Activated T-cell treated with anti-CD3 and anti-CD28 coated beads for 24 hours (primary cell): Measurements from ENCODE around the gene BCL11A.

Source experiments
- DNase-seq: peaks from one replicate; pipeline ENCODE4 v3.0.0-alpha.2; 2020; ENCODE audit warnings: low read depth

The BCL11A gene

DNA sequence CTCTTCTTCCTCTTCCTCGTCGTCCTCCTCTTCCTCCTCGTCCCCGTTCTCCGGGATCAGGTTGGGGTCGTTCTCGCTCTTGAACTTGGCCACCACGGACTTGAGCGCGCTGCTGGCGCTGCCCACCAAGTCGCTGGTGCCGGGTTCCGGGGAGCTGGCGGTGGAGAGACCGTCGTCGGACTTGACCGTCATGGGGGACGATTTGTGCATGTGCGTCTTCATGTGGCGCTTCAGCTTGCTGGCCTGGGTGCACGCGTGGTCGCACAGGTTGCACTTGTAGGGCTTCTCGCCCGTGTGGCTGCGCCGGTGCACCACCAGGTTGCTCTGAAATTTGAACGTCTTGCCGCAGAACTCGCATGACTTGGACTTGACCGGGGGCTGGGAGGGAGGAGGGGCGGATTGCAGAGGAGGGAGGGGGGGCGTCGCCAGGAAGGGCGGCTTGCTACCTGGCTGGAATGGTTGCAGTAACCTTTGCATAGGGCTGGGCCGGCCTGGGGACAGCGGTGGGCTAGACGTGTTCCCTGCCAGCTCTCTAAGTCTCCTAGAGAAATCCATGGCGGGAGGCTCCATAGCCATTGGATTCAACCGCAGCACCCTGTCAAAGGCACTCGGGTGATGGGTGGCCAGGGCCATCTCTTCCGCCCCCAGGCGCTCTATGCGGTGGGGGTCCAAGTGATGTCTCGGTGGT, 91.9 kb downstream of the BCL11A start:
- DNase-seq = no peak

DNA sequence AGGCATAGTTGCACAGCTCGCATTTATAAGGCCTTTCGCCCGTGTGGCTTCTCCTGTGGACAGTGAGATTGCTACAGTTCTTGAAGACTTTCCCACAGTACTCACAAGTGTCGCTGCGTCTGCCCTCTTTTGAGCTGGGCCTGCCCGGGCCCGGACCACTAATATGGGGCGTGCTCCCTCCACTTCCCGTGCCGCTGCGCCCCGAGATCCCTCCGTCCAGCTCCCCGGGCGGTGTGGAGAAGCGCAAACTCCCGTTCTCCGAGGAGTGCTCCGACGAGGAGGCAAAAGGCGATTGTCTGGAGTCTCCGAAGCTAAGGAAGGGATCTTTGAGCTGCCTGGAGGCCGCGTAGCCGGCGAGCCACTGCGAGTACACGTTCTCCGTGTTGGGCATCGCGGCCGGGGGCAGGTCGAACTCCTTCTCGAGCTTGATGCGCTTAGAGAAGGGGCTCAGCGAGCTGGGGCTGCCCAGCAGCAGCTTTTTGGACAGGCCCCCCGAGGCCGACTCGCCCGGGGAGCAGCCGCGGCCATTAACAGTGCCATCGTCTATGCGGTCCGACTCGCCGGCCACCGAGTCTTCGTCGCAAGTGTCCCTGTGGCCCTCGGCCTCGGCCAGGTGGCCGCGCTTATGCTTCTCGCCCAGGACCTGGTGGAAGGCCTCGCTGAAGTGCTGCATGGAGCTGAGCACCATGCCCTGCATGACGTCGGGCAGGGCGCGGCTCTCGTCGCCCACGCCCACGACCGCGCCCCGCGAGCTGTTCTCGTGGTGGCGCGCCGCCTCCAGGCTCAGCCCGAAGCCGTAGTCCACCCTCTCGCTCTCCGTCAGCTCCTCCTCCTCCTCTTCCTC, 92.7 kb downstream of the BCL11A start:
- DNase-seq = no peak

DNA sequence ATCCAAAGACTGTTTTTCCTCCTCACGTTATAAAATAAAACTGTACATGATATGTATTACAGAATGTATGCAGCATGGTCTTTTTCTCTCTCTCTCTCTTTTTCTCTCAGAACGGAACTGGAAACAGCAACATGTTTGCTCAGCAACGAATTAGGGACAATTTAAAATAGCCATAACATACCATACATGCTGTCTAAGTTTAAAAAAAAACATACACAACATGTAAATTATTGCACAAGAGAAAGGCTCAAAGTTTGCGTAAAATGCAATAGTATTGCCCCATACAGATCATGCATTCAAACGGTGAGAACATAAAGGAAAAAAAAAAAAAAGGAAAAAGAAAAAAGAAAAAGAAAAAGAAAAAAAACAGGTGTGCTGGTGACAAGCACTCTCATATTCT, 93.6 kb downstream of the BCL11A start:
- DNase-seq = no peak

DNA sequence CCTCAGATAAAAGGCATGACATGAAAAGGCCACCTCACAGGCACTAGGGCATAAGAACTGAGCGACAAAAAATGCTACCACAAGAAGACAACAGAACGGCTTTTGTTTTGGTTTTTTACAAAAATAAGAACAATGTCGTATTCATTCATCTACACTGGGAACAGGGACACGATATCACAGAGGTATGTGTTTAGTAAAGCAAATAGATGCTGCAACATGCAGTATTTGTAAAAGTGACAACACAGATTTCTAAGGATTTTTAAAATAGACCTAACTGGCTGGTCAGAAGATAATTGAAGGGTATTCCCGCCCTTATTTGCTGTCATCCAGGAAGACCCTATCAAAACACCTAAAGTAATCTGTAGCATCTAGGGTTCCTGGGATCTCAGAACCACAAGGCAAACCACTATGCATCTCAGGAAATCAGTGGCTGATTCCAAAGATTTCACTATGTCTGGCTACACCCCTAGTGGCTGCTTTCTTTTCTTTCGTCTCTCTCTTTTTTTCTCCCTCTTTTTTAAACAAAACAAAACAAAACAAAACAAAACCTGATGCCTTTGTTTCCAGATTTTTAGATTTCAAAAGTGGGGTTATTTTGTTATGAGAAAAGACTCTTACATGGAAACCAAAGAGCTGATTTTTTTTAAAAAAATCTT, 97.2 kb downstream of the BCL11A start:
- no peak for DNase-seq

DNA sequence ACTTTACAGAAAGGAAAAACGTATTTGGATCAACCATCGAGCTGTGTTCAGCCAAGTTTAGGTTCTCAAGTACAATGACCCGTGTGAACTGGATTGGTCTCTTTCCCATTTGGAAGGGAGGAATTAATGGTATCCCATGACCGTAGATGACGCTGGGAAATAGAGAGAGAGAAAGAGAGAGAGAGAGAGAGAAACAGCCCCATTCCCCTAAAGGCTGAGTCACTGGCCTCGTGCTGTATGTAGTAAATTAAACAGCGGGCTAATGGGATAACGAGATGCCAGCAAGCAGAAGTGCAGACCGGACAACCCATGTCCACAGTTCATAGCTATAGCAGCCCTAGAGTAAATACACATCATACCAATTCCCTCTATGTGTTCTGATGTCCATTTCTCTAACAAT, 99.6 kb downstream of the BCL11A start:
- no peak for DNase-seq

DNA sequence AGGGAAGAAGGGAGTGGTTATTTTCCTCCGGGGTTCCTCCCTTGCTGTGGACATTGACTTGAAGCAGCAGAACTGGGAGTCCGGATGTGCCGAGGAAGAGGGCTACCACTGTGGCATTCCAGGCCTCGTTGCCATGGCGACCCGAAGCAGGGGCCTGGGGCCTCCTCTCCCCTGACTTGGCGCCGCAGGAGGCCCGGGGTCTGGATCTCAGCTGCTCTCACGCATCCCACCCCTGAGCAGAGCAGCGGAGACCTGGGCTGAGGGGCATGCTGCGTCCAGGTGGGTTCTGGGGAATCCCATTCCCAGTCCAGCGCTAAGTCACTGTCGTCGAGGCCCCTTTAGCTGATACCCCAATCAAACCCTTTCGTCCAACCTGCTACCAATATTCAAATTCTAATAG, 100.2 kb downstream of the BCL11A start:
- DNase-seq = no peak

DNA sequence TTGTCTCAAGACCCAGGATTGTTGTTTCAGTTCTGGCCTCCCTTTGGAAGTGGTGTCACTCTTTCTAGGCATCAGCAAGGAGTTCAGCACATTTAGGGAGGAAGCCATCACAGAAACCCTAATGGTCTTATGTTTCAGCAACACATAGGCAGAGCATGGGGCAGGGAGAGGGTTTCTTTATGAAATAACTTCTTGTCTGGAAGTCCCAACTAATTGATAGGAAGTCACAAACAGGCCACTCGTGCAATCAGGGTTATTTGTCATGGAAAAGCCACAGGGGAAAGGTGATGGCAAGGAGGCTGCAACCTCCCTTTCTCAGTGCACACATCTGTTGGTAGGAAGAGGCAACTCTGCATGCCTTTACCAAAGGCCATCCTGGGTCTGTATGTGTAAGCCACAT, 103.0 kb downstream of the BCL11A start:
- DNase-seq = no peak

DNA sequence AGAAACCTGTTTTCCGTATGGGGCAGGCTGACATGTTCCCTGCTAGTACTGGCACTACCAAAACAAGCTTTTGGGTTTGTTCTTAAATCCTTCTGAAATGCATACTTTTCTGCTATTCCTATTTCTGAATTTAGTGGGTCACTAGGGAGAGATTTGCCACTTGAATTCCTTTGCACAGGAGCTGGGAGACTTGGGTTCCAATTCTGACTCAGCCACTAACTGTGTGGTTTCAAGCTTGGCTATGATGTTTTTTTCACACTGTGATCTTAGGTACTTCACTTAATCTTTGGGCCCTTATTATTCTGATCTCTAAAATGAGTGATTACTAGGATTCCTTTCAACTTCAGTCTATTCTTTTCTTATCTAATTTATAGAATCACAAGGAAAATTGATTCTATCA, 105.5 kb downstream of the BCL11A start:
- no peak for DNase-seq

DNA sequence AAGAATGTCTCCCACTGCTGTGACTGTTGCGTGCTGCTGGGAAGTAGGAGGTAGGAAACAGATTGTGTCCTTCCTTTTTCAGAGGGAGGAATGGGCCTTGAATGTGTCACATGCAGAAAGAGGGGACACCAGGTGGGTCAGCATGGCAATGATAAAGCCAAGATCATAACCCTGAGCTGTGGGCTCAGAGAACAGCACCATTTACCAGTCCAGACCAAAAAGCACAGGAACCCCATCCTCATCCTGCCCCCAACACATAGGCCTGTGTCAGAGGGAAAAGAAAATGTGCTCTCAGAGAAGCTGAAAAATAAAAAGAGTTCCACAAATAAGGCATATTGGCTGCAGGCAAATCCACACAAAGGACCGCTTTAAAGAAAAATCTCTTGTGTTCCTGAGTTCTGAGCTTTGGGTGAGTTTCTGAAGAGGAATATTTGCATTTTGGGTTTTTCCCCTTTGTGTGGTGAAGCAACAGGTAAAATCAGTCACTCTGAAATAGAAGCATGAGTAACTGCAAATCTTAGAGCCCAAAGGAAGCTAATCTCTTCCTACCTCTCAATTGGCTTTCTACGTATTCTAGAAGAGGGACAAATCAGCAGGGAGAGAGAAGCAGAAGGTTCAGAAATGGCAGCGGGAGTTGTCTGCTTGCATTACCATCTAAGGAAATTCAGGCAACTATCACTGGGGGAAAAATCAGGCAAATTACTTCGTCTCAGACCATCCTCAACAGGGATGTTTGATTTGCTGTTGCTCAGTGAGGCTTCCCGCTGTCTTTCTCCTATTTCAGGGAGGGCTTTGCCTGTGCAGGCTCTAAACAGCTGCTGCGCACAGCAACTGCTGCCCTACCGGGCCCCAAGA, 106.8 kb downstream of the BCL11A start:
- no peak for DNase-seq

DNA sequence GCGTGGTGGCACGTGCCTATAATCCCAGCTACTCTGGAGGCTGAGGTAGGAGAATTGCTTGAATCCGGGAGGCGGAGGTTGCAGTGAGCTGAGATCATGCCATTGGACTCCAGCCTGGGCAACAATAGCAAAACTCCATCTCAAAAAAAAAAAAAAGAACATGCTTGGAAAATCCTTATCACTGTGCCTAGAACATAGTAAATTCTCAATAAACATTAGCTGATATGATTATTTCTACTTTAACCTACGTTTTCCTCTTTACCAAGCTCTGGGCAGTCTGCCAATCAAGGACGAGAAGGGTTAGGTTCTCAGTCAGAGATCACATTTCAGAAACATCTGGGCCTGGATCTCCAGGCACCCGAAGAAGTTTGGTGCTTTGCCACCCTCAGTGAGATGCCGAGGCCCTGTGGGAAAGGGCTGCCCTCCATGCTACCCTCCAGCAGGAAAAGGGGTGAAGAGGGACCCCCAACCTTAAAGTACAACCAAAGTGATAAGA, 107.7 kb downstream of the BCL11A start:
- DNase-seq = no peak

DNA sequence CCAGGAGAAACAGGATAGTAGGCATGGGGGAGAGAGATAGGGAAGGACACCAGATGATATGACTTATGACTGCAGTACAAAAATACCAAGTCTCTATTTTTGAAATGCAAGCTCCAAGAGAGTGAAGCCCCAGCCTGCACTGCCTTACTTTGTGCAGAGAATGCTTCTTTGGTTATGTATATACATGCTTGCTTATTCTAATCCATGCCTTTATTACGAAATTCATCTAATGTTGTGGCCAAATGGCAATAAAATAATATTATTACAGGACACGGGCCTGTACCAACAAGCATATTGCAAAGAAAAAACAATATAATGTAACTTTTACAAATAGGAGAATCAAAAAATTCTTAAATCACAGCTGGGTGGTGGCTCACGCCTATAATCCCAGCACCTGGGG, 110.8 kb downstream of the BCL11A start:
- DNase-seq = no peak

DNA sequence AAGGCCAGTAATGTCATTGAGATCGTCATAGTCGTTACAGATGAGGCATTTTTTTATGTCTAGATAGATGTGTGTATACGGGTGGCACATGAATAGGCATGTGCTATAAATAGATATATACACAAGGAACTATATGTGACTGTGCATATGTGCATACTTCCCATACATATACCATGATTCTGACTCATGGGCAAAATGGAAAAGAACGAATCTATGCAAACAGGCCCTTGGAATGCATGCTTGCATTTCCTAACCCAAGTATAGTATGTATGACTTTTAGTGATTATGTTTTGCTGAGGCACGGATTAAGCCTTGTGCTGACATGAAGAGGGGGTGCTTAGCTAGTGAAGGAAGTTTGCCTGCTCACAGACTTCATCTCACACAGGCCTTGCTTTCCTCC, 111.7 kb downstream of the BCL11A start:
- DNase-seq = no peak

DNA sequence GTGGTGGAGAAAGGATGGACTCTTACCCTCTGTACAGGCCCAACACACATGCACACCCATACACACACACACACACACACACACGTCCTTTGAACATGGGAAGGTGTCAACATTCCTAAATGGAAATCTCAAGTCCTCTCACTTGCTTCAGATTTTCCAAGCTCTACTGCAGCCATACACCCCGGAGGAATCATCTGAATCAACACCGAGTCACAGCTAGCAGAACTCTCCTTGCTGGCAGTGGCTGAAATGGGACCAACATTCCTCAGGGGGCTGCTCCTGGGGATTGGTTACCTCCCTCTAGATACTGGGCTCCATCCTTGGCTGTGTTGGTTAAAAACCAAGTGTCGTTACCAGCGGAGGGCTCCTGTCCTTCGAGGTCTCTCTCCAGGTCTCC, 112.7 kb downstream of the BCL11A start:
- no peak for DNase-seq

DNA sequence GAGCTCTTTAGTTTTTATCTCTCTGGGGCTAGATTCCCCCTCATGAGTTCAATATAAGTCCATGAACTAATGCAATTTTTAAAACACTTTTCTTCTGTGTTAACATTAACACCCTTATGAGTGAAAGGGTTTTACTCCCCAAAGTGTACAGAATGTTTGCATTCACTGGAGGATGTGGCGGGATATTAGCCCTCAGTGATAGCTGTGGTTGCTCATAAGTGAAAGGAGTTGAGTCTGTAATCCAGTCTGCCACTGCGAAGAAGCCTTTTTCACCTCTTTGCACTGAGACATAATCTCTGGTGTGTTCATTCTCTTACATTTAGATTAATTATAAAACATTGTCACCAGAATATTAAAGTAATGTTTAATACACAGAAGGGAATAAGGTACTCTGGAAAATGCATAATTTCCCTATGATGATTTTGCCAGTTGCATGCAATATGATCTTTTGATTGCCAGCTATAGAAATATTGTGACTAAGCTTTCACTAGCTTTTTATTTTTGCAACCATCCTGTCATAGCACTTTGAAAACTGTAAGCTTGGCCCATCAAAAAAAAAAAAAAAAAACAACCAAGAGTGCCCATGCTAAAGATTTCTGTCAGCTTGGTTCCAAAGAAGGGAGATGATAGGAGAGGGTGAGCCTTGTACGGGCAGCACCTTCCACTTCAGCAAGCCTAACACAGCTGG, 113.2 kb downstream of the BCL11A start:
- no peak for DNase-seq

DNA sequence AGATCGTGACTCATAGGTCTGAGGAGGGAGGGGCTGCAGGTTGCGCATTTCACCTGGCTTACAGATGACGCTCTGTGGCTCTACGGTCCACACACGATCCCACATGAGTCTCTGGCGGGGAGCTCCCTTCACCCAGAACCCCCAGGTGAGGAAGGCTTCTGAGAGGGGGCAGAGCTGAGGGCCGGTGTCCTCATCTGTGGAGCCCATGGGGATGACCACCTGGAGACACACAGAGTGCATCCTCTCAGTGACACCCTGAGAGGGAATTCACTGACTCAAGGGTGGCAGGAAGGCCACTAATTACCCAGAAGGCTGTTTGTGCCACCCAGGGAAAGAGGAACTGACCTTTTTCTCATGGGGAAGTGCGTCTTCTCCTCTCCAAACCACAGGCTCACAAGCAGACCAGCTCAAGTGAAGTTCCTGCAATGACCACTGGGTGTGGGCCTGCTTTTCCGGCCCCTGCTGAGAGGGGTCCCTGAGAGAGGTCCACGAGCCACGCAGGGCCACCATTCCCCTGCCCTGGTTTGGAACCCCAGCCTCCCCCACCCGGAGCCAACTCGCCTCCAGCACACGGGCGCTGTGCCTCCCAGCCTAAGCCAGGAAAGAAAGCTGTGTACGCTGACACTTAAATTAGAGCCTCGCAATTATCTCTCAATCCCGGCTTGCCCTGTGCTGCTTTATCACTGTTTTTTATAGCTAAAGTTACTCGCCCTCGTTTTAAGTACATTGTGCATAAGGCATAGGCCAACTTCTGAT, 114.1 kb downstream of the BCL11A start:
- no peak for DNase-seq

DNA sequence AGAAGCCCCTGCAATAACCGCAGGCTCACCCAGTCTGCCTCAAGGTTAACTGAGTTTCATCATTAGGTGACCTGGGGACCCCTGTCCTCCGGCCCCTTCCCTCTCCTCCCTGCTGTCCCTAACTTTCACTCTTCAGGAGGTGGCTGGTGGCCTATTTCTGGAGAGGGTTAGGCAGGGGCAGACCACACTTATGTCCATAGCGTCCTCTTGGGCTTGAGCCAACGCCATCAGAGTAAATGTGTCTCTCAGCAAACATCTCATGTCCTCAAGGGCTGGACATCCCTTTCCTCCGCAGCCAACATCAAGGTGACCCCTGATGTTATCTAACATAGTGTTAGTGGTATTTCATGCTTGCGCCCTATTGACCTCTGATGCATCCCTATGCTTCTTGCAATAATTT, 114.8 kb downstream of the BCL11A start:
- no peak for DNase-seq

DNA sequence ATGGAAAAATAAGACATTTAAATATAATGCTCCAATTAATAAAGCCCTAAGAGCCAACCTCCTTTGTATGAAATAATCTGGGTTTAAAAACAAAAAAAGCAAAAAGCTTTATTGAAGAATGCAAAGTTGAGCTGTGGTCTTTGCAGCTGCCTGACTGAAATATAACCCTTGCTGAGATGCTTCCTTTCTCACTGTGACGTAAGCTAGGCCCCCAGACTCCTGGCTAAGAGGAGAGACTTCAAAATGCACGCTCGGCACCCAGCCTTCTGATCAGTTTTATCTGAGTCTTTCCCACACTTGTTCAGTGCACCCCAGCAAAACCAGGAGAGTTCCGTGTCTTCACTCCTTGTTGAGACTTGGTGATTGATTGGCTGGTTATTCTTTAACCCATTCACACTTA, 115.3 kb downstream of the BCL11A start:
- DNase-seq = no peak

DNA sequence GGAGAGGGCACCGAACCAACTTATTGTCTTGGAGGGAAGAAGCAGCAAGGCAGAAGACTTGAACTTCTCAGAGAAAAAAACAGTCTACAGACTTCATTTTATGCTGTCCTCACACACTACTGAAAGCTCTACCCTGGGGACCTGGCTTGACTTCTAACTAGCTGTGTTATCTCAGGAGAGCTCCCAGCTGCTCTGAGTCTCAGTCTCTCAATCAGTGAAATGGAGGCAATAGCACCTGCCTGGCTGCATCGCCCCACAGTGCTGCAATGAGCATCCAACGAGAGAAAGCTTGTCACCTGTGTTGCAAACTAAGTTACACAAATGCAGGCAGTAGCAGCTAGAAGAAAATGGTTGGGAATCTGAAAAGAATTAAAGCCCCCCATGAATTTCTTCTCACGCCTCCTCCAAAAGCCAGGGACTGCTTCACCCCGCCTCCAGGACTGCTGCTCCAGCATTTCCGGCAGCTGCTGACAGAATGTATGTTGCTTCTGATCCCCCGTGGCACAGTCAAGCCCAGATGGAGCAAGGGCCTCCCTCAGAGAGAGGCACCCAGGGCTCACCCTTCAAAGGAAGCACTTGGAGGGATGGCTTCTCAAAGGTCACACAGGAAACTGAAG, 116.3 kb downstream of the BCL11A start:
- no peak for DNase-seq

DNA sequence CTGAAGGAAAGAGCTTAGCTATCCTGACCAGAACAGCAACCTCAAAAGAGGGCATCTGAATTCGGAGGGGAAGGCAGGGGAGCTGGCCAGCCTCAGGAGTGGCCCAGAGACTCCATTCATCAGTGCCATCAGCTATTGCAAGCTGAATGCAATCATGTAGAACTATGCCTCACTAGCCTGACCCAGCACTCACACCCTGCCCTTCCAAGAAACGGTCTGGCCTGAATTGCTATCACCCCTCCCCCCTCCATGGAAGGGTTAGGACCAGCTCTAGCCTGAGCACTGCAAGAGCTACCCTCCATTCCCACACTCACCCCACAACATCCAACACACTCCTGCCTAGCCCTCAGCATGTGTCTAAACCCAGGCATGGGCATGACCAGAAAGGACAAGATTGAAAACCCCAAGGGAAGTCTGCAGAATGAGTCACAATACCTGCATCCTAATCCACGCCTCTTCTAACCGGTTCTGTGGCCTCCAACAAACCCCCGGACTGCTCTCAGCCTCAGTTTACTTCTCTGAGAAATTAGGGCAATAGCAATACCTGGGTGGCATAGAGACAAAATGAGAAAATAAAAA, 120.3 kb downstream of the BCL11A start:
- DNase-seq = no peak

DNA sequence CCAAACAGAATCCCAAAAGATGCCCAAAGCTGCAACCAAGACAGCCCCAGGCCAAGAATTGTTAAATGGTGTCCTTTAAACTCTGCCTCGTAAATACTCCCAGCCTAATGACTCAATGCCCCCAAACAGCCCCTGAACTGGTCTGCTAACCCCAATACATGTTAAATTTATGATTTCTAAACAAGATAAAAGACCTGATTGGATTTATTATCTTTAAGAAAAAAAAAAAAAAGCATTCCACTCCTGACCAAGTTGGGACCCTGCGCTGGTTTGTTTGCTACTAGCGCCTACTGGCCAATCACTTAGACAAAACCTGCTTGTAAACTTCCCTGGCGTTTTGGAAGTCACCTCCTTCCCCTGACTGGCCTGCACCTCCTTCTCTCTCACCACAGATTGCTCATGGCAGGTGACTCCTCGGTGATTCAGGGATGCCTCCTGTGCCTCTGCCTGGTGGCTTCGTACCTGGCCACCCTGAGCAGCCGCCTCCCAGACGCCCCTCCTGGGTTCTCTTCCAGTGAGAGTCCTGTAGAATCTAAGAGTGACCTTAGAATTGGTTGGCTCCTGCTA, 121.3 kb downstream of the BCL11A start:
- DNase-seq = no peak
